OCI-LY1 (cell line): ENCODE measurements around the gene CCDC7.
"Not testable (repeated sequence)": the region's sequence is repeated elsewhere in the genome, so short reads cannot be mapped to it uniquely, and the experiment has no call there.

ENCODE experiments used
- H2AFZ ChIP-seq: fragments of 200-600 bp; sonication (generic), shearing (Covaris generic); 2 replicates; pipeline ENCODE4 v1.6.0; 2014; ENCODE audit warnings: antibody characterized with exemption, mild to moderate bottlenecking, low read length
- H3F3A ChIP-seq: fragments of 200-600 bp; sonication (generic), shearing (Covaris generic); 2 replicates; pipeline ENCODE4 v1.6.0; 2014; ENCODE audit warnings: mild to moderate bottlenecking, antibody characterized with exemption, low read length, moderate library complexity; ENCODE audit not compliant: insufficient read depth
- H3K27ac ChIP-seq: fragments of 200-600 bp; sonication (generic); 2 replicates; pipeline ENCODE4 v1.5.1; 2014; ENCODE audit warnings: low read length, mixed run types, mild to moderate bottlenecking, low read depth; ENCODE audit not compliant: poor library complexity, severe bottlenecking
- H3K27me3 ChIP-seq: fragments of 200-600 bp; sonication (generic); 2 replicates; pipeline ENCODE4 v1.6.0; 2014; ENCODE audit warnings: antibody characterized with exemption, mild to moderate bottlenecking, low read length, moderate library complexity; ENCODE audit not compliant: insufficient read depth
- H3K36me3 ChIP-seq: fragments of 200-600 bp; sonication (generic); 2 replicates; pipeline ENCODE4 v1.6.1; 2014; ENCODE audit warnings: mild to moderate bottlenecking, antibody characterized with exemption, low read length, moderate library complexity, mixed read lengths; ENCODE audit not compliant: insufficient read depth
- H3K4me1 ChIP-seq: fragments of 200-600 bp; sonication (generic); 2 replicates; pipeline ENCODE4 v1.5.1; 2014; ENCODE audit warnings: mild to moderate bottlenecking, low read length, moderate library complexity; ENCODE audit not compliant: insufficient read depth, severe bottlenecking
- H3K4me2 ChIP-seq: fragments of 200-600 bp; sonication (generic), shearing (Covaris generic); 2 replicates; pipeline ENCODE4 v1.6.1; 2014; ENCODE audit warnings: low read length
- H3K4me3 ChIP-seq: fragments of 200-600 bp; sonication (generic); 2 replicates; pipeline ENCODE4 v1.5.1; 2014; ENCODE audit warnings: low read length, low read depth, mild to moderate bottlenecking, mixed read lengths; ENCODE audit not compliant: poor library complexity, severe bottlenecking
- H3K79me2 ChIP-seq: fragments of 200-600 bp; shearing (Covaris generic); 2 replicates; pipeline ENCODE4 v1.6.1; 2016; ENCODE audit warnings: mixed run types, low read length, mixed read lengths; ENCODE audit not compliant: insufficient read depth
- H3K9ac ChIP-seq: fragments of 200-600 bp; sonication (generic), shearing (Covaris generic); 2 replicates; pipeline ENCODE4 v1.6.1; 2014; ENCODE audit warnings: mild to moderate bottlenecking, low read length, mixed read lengths
- H3K9me2 ChIP-seq: fragments of 200-600 bp; sonication (generic), shearing (Covaris generic); 2 replicates; pipeline ENCODE4 v1.6.1; 2014; ENCODE audit warnings: low read depth, mild to moderate bottlenecking, low read length, mixed read lengths
- H3K9me3 ChIP-seq: fragments of 200-600 bp; shearing (Covaris generic); 2 replicates; pipeline ENCODE4 v1.6.1; 2014; ENCODE audit warnings: low read length, mixed read lengths
- H4K20me1 ChIP-seq: fragments of 200-600 bp; sonication (generic), shearing (Covaris generic); 2 replicates; pipeline ENCODE4 v1.6.0; 2016; ENCODE audit warnings: mild to moderate bottlenecking, low read length; ENCODE audit not compliant: insufficient read depth
- CTCF ChIP-seq: fragments of 200-600 bp; sonication (generic), shearing (Covaris generic); IDR thresholded peaks from 2 replicates; pipeline ENCODE4 v1.5.1; 2017; ENCODE audit warnings: mild to moderate bottlenecking, antibody characterized with exemption, low read length, moderate library complexity, mixed read lengths
- EZH2 ChIP-seq: fragments of 200-600 bp; sonication (generic), shearing (Covaris generic); IDR thresholded peaks from 2 replicates; pipeline ENCODE4 v1.8.0; 2017; ENCODE audit warnings: borderline replicate concordance, mixed run types, mild to moderate bottlenecking, antibody characterized with exemption, low read length, moderate library complexity, mixed read lengths

CCDC7 gene

GRCh38 chr10:32577448-32577847 lies 131.5 kb downstream of the CCDC7 start:
- Histone ChIP-seq H3K79me2 (no peaks in the 10 kb centered on the region), H3K27ac (no peak overlapping the region), H3K9me3 (no peaks in the 10 kb centered on the region), H2AFZ (no peak overlapping the region), H3K9me2 (no peaks in the 10 kb centered on the region), H3K36me3 (no peaks in the 10 kb centered on the region), H3K4me3 (no peak overlapping the region), H3F3A (no peaks in the 10 kb centered on the region), H3K4me1 (no peaks in the 10 kb centered on the region), H3K27me3 (no peaks in the 10 kb centered on the region), H4K20me1 (no peaks in the 10 kb centered on the region), H3K4me2 (no peak overlapping the region), H3K9ac (no peak overlapping the region)
- TF ChIP-seq EZH2: no peak
- TF ChIP-seq CTCF: no peak

GRCh38 chr10:32582946-32583345 lies 137.0 kb downstream of the CCDC7 start:
- TF ChIP-seq CTCF: no peak
- TF ChIP-seq EZH2: no peak
- H3K79me2 ChIP-seq: no peaks in the 10 kb centered on the region
- H3K4me1 ChIP-seq: no peaks in the 10 kb centered on the region
- no peak overlapping the region for H3K4me3 ChIP-seq
- no peak overlapping the region for H3K9ac ChIP-seq
- H3K9me3 ChIP-seq: no peaks in the 10 kb centered on the region
- H3K27me3 ChIP-seq: no peaks in the 10 kb centered on the region
- no peaks in the 10 kb centered on the region for H4K20me1 ChIP-seq
- no peak overlapping the region for H3K27ac ChIP-seq
- no peaks in the 10 kb centered on the region for H3K9me2 ChIP-seq
- no peak overlapping the region for H3K4me2 ChIP-seq
- H3F3A ChIP-seq: no peaks in the 10 kb centered on the region
- H2AFZ ChIP-seq: no peak overlapping the region
- H3K36me3 ChIP-seq: no peaks in the 10 kb centered on the region

- not testable (repeated sequence) for H3K4me3 ChIP-seq, H3K36me3 ChIP-seq, H3K9ac ChIP-seq, H3K27me3 ChIP-seq, H3K9me2 ChIP-seq, H4K20me1 ChIP-seq, H3K27ac ChIP-seq, H3K9me3 ChIP-seq, H3K4me2 ChIP-seq, H3F3A ChIP-seq, H3K4me1 ChIP-seq, H2AFZ ChIP-seq, H3K79me2 ChIP-seq
Observed at GRCh38 chr10:32598022-32598421, 152.1 kb downstream of the CCDC7 start.

- no peaks in the 10 kb centered on the region for H3K9me2 ChIP-seq
- no peaks in the 10 kb centered on the region for H3K9me3 ChIP-seq
- no peak overlapping the region for H3K4me2 ChIP-seq
- H3K27ac ChIP-seq: no peak overlapping the region
- no peaks in the 10 kb centered on the region for H3K4me1 ChIP-seq
- TF ChIP-seq EZH2: no peak
- no peak for TF ChIP-seq CTCF
- no peaks in the 10 kb centered on the region for H3K36me3 ChIP-seq
- no peaks in the 10 kb centered on the region for H3K27me3 ChIP-seq
- no peak overlapping the region for H2AFZ ChIP-seq
- no peak overlapping the region for H3K9ac ChIP-seq
- H3F3A ChIP-seq: no peaks in the 10 kb centered on the region
- H4K20me1 ChIP-seq: no peaks in the 10 kb centered on the region
- H3K4me3 ChIP-seq: no peak overlapping the region
- H3K79me2 ChIP-seq: no peaks in the 10 kb centered on the region
Observed at GRCh38 chr10:32600317-32600716, 154.4 kb downstream of the CCDC7 start.

- H3K9ac ChIP-seq, H3K9me3 ChIP-seq, H3K79me2 ChIP-seq, H2AFZ ChIP-seq, H4K20me1 ChIP-seq, H3K27ac ChIP-seq, H3K27me3 ChIP-seq, H3K4me2 ChIP-seq, H3F3A ChIP-seq, H3K4me3 ChIP-seq, H3K9me2 ChIP-seq, H3K4me1 ChIP-seq, H3K36me3 ChIP-seq: not testable (repeated sequence)
Observed at GRCh38 chr10:32601562-32601961, 155.6 kb downstream of the CCDC7 start.
